Activated T-cell treated with anti-CD3 and anti-CD28 coated beads for 4 hours (primary cell): ENCODE data around the gene GPR156.
"Not testable (repeated sequence)": the region's sequence is repeated elsewhere in the genome, so short reads cannot be mapped to it uniquely, and the experiment has no call there.

Experiments
- DNase-seq: peaks from one replicate; pipeline ENCODE4 v3.0.0-alpha.2; 2020

The GPR156 gene

DNA sequence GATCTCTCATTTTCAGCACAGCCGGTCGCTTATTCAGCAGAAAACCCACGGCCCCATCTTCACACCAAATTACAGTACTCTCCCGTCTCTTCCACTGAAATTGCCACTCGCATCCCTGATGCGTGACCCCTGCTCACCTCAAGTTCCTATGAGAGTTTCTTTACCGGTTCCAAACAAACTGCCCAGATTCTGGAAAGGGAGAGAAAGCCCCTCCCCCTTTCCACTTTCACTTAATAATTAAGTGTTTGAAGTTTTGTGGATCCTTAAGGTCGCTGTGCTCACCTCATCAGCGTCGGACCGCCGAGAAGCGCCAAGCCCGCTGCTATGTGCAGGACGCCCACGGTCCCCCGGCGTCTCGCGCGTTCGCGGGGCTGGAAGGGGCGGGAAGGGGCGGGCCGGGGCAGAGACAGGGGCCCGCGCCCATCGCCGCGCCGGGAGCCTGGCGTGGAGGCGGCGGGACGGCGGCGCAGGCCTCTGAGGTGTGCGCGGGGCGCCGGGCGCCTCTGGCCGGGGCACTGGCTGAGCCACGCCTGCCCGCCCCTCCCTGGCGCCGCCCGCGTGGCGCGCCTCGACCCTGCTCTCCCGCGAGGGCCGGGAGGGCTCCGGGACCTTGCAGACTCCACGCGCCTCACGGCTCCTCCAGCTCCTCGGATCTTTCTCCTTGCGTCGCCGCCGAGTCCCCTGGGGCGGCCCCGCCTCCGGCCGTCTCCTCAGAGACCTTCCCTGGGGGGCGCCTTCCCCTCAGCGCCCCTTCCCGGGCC lies at the start of gene GPR156:
Gene GPR156, minus strand, starts transcription at position 476 of the 761 bp plus-strand sequence. CDS start 41,124 bp downstream, outside the sequence.
- no peak for DNase-seq

DNA sequence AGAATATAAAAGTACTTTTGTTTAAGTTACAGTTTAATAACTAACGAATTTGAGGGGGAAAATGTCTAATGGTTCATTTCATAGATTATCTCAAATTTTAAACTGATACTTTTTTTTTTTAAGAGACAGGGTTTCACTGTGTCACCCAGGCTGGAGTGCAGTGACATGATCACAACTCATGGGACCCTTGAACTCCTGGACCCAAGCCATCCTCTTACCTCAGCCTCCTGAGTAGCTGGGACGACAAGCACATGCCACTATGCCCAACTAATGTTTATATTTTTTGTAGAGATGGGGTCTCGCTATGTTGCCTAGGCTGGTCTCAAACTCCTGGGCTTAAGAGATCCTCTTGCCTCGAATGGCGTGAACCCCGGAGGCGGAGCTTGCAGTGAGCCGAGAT lies 47.6 kb upstream of the GPR156 start:
- DNase-seq: no peak

DNA sequence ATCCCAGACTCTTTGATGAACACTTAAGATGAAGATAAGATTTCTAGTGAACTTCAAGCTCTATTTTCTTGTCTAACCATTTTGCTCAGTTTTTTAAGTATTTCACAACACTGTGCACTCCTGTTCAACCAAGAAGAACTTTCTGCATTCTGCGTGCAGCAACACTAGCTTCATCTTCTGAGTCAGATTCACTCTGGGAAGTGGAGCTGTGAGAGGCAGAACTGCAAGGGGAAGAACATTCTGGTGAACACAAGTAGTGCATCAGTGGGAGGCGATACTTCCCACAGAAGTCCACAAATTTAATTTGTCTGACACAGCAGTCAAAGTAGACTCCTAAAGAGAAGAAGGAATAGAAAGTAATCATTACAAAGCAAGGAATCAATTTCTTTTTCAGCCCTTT lies 46.1 kb upstream of the GPR156 start:
- DNase-seq: no peak

DNA sequence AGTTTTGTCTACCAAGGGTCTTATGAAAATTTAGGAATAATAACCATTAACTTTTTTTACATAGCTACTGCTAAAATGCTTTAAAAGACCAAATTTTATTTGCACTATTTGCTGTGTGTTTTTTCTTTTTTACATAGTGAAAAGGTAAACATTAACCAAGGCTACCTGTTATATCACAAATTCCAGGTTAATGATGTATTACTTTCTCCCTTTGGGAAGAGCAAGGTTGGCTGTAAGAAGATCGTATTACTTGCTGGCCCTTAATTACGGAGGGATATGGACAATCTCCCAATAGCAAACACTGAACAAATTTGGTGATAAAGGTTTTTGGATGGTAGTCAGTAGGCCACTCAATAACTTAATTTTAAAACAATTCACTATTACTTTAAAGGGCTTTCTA lies 41.8 kb upstream of the GPR156 start:
- DNase-seq: no peak

DNA sequence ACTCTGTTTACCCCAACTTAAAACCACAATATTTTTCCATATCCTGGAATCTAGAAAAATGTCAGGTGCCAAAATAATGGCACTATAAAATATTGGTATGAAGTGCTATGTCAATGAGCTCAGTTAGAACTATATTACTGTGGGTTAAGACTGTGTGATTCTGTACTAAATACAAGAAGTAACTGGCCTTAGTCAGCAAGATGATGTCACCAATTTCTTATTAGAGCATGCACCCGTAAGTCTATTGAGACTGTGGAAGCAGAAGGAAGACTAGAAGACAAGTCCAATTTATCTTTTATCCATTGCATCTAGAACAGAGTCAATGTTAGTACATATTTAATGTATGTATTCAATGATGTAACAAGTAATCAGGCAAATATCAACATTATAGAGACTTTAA lies 39.2 kb upstream of the GPR156 start:
- DNase-seq: no peak

DNA sequence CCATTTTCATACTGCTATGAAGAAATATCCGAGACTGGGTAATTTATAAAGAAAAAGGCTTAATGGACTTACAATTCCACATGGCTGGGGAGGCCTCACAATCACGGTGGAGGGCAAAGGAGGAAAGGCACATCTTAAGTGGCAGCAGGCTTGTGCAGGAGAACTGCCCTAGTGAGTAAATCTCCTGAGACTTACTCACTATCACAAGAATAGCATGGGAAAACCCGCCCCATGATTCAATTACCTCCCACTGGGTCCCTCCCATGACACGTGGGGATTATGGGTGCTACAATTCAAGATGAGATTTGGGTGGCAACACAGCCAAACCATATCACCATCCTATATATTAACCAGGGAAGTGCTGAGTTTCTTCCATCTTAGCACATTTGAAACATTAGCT lies 38.7 kb upstream of the GPR156 start:
- not testable (repeated sequence) for DNase-seq

DNA sequence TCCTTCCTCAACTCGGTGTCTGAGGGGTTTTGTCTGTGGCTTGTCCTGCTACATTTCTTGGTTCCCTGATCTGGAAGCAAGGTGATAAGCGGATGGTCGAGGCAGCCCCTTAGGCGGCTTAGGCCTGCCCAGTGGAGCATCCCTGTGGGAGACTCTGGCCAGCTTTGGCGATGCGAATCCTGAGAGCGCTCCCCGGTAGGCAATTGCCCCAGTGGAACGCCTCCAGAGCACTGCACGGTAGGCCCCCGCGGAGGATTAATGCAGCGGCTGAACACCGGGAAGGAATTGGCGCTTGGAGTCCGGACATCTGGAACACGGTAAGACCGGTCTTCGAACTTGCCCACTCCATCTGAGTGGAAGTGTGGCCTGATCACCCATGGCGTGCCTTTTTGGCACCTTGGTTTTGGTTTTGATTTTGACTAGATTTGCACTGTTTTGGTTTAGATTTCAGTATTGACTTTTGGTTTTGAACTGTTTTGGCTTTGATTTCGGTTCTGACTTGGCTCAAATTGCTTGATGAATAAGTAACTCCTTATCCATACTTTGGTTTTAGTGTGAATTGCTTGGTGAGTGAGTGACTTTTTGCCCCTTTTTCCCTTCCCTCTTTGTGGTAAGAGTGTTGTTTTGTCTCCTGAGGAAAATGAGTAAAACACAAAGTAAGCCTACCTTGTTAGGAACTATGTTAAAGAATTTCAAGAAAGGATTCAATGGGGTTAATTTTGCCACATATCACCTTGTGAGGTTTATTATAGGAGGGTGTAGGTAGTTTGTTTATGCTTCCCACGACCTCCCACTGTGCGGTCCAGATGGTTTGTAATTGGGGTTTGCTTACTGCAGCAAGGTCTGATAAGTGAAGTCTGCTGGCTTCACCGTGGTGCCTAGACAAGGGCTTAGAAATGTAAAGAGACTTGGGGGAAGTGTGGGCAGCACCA lies 27.1 kb upstream of the GPR156 start:
- no peak for DNase-seq

DNA sequence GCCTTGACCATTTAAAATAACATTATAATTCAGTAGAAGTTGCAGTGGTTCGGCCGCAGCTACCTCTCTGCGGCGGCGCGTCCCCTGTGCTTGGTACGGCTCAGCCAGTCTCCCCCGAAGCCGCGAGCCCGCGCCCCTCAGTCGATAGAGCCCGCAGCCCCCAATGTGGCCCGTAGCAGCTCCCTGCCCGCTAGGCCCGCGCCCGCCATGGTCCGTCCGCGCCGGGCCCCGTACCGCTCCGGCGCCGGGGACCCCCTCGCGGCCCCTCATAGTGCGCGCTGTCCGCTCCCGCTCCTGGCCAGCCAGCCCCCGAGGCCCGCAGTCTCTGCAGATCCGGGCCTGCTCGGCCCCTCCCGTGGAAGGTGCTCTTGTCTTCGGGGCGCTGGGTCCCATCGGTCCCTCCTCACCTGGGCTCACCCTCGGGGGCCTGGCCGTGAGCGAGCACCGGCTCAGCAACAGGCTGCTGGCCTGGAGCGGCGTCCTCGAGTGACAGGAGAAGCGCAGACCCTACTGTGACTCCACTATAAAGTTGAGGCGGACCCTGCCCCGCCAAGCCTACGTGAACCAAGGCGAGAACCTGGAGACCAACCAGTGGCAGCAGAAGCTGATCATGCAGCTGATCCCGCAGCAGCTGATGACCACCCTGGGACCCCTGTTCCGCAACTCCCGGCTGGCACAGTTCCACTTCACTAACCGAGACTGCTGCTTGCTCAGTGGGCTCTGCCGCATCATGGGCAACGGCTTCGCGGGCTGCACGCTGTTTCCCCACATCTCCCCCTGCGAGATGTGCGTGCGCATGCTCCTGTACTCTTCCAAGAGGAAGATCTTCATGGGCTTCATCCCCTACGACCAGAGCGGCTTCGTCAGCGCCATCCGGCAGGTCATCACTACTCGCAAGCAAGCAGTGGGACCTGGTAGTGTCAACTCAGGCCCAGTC lies 21.8 kb upstream of the GPR156 start:
- DNase-seq: no peak

DNA sequence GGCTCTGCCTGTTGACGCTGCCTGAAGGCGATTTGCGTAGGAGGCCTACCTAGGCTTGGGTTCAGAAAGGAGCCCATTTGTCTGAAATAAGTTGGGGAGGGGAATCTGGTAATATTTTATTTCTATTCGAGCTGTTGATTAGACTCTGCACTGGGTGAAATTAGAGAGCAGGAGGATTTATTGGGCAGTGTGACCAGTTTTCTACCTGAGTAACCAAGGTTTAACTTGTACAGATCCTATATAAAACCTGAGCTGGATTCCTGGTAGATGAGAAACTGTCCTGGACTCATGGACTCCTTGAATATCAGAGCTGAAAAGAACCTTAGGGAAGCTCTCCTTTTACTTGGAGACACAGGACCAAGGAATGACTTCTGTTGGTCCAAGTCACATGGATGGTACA lies 19.6 kb upstream of the GPR156 start:
- no peak for DNase-seq

DNA sequence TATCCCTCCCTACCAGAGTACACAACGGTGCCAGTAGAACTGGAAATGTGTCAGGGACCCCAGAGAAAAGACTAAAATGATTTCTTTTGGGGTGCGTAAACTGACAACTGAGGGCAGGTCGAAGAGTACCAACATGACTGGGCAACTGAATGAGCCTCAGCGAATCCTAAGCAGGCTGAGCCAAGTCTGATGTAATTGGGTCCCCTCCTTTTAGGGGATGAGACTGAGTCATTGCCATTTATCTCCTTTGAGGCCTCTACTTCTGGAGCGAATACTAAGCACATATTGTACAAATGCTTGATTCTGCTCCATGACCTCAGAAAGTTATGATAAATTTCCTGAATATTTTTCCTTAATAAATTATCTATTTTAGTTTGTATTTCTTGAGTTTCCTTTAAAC lies 17.3 kb upstream of the GPR156 start:
- DNase-seq: no peak

DNA sequence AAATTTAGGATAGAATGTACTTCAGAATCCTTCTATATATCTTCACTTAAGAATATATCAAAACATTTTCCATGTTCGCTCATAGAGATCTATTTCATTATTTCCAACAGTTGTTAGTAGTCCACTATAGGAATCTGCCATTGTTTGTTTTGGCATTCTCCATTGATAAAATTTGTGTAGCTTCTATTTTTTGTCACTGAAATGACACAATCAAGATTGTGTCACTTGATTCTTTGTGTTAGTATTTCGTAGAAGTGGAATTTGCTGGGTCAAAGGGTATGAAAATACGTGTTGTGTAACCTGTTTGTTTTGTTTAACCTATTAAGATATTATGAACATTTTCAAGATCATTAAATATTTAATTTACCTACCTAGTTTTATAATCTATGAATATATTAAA lies 15.9 kb upstream of the GPR156 start:
- DNase-seq: no peak

DNA sequence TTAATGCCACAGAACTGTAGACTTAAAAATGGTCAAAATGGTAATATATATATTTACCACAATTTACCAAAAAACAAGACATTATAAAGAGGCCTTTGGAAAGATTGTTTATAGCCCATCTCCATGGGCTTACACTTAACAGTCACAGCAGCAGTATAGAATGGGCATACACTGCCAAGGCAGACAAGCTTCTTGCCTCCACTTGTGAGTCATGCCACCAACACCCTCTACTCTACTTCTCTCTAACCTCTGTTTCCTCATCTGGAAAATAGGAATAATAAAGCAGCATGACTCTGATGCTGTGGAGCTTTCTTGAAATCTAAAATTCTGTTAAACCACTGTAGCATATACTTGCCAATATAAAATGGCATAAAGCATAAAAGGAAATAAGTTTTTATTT lies 14.4 kb upstream of the GPR156 start:
- DNase-seq: no peak

DNA sequence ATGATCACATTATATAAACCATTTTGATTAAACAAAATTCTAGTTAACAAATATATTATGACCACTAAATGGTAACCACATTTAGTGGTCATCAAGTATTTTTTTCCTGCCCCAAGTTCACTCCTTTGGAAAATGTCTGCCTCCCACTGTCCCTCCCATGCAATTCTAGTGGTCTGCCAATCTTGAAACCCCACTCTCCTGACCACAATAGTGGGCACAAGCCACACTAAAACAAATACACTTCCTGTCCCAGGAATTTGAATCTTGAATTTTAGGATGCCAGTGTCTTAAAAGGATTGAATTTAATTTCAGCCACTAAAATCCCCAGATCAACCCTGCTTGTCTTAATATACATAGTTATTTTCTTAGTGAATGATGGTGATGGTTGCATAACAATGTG lies 14.0 kb upstream of the GPR156 start:
- DNase-seq: no peak

DNA sequence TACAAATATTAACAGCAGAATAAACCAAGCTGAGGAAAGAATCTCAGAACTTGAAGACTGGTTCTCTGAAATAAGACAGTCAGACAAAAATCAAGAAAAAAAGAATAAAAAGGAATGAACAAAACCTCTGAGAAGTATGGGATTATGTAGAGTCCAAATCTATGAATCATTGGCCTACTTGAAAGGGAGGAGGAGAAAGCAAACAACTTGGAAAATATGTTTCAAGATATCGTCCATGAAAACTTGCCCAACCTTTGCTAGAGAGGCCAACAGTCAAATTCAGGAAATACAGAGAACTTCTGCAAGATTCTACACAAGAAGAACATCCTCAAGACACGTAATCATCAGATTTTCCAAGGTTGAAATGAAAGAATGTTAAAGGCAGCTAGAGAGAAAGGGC lies 6.5 kb upstream of the GPR156 start:
- not testable (repeated sequence) for DNase-seq

DNA sequence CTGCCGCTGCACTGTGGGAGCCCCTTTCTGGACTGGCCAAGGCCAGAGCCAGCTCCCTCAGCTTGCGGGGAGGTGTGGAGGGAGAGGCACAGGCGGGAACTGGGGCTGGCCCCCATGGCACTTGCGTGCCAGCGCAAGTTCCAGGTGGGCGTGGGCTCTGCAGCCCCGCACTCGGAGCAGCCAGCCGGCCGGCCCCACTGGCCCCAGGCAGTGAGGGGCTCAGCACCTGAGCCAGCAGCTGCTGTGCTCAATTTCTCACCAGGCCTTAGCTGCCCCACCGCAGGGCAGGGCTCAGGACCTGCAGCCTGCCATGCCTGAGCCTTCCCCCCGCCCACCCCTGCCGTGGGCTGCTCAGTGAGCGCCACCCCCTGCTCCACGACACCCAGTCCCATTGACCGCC lies 4.6 kb upstream of the GPR156 start:
- no peak for DNase-seq

DNA sequence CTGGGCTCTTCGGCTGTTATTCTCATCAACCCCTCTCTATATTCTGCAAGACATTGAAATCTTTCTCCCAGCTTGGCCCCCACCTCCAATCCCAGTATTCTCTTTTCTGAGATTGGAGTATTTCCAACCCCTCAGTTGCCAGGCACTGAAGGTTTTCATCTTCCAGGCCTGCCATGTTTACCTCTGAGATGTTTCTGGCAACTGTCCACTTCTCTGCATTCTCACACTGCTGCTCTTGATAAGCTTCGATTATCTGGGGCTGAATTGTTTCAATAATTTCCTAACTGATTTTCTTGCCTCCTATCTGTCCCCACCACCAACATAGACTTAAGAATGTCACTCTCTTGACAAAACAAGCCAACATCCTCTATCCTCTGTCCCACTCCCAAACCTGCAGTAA lies 1.4 kb upstream of the GPR156 start:
- DNase-seq: no peak

DNA sequence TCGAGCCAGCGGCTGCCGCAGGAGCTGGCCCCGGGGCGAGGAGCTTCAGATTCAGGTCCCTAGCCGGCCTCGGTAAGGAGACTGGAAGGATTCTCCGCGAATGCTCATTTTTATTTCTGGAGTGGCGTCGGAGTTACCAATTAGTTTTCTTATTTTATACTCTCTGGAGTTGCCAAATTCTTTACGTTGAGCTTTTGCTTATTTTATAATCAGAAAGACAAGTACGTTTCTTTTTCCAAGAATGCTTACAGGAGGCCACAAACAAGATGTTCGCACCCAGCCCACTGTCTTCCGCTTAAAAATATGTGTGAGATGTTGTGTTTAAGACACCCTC lies 453 bp upstream of the GPR156 start:
- DNase-seq: no peak

DNA sequence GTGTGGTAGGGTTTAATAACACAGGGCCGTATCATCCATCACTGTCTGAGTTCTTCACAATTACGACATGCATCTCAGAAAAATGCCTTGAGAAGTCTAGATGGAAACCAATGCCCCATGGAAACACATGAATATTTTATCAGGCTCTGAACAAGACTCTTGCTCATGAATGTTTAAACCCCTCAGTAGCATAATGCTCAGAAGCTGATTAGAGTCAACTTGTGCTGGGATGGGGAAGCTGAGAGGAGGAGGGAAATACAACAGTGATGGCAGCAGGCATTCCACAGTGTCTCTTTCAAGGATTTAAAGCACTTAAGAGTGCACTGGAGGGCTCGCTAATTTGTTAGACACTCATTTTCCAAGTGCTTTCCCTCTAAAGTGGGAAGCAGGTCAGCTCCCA lies 3.8 kb downstream of the GPR156 start:
- no peak for DNase-seq

DNA sequence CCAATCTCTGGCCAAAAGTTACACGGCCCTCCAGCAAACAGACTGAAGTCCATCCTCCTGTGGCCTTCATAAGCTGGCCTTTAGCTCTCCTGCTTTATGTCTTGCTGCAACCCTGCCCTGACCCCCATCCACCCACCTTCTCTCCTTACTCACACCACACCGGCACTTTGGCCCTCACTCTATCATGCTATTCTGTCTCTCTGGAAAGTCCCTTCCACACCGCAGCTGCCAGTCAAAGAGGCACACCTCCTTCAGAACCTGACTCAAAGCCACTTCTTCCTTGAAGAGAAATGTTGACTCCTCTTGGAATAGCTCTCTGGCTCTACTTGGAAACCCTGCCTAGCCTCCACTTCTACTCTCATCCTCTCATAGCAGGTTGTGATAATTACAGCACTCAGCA lies 4.5 kb downstream of the GPR156 start:
- DNase-seq: no peak

DNA sequence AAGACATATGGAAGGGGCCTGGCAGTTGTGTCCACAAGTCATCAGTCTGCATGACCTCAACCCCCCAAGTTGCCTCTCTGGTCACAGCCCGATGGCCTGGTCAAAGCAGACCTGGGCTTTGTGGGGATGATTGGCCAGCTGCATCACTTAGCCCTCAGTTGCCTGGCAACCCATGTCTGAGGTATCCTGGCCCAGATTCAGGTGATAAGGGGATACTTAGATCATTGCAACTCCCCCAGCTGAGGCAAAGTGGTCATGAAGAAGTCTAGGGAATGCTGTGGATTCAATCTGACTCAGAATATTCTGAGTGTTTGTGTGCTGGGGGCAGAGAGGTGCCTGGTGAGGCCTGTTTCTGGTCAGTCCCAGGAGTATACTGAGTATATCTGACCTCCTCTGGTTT lies 5.0 kb downstream of the GPR156 start:
- DNase-seq: no peak

DNA sequence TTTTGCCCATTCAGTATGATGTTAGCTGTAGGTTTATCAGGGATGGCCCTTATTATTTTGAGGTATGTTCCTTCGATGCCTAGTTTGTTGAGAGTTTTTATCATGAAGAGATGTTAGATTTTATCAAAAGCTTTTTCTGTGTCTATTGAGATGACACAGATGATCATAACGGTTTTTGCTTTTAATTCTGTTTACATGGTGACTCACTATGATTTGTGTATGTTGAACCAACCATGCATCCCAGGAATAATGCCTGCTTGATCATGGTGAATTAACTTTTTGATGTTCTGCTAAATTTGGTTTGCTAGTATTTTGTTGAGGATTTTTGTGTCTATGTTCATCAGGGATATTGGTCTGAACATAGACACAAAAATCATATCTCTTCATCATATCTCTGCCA lies 8.3 kb downstream of the GPR156 start:
- no peak for DNase-seq

DNA sequence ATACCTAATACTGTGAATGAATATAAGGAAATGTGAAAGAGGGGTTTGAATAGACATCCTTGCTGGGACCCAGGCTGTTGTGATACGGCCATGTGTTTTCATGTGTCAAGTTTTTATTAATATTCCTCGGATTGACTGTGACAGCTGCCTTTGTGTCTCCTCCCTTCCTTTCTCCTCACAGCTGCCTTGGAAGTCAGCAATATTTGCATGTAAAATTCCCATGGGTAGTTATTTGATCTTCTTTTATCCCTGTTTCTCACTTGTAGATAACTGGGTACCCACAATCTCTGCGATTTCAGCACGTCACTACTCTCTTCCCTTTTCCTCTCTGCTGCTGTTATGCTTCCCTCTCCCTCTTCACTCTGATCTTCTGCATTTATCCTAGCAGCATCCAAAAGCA lies 9.4 kb downstream of the GPR156 start:
- DNase-seq: no peak

DNA sequence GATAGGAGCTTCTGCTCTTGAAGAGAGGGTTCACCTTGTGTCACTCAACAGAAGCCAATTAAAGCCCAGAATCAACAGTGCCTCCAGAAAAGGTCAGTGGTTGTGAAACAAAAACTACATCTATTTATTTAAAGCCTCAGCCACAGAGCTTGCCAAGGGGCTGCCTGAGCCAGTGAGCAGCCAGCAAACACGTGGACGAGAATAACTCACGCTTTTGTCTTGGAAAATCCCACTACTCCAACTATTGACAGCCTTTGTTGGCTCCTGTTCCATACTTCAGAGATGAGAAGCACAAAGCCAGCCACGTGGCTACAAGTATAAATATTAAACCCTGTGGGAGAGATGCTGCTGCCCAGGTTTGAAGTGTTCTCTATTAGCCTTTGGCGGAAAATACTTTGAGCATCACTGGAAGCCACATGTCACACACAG lies 10.3 kb downstream of the GPR156 start:
- DNase-seq: no peak
